ENCODE measurements around the gene GPHN. TPM values are rescaled to one million over a fixed set of nuclear protein-coding genes. Genes with fewer than 3 reads are reported as not detected.
A peak's percentile ranks its signal among the peaks of the same experiment; 100 is the strongest.

Gene GPHN
- total RNA-seq, 3 donors from 2014 or later, result 26.2 to 30.7 (median 28.4) TPM

- Mint-ChIP-seq H3K27me3 (ENCODE audit: low read depth) (no peaks in the 10 kb centered on the region), H3K36me3 (ENCODE audit: insufficient read depth) (no peaks in the 10 kb centered on the region), H3K4me1 (ENCODE audit: low read depth) (peaks cover 13% of the 10 kb centered on the region), H3K9me3 (no peaks in the 10 kb centered on the region), H3K4me3 (no peak overlapping the region)
- ATAC-seq (no peak), DNase-seq (no peak)
Observed at GRCh38 chr14:66638689-66639088, 130.7 kb downstream of the GPHN start.

GRCh38 chr14:66641861-66642635 lies 134.1 kb downstream of the GPHN start:
- H3K9me3 Mint-ChIP-seq, result no peaks in the 10 kb centered on the region
- ATAC-seq, result no peak
- H3K27me3 Mint-ChIP-seq (ENCODE audit: low read depth), result no peaks in the 10 kb centered on the region
- no peak for DNase-seq
- H3K36me3 Mint-ChIP-seq (ENCODE audit: insufficient read depth), result no peaks in the 10 kb centered on the region
- H3K4me1 Mint-ChIP-seq (ENCODE audit: low read depth), result peaks cover 7% of the 10 kb centered on the region
- H3K4me3 Mint-ChIP-seq, result no peak overlapping the region

DNA sequence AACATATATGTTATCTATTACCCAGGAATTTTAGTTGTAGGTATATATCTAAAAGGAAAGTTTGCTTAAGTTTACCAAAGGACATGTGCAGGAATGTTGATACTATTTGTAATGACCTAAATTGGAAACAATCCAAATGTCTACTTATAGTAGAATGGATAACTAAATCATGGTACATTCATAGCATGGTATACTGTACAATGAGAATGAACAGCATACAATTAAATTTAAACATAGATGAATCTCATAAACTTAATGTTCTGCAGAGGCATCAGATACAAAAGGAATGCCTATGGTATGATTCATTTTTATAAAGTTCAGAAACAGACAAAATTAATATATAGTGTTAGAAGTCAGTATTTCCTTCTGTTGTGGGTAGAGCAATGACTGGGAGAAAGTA lies 135.4 kb downstream of the GPHN start:
- H3K4me3 Mint-ChIP-seq, result no peak overlapping the region
- H3K9me3 Mint-ChIP-seq, result no peaks in the 10 kb centered on the region
- no peaks in the 10 kb centered on the region for H3K36me3 Mint-ChIP-seq (ENCODE audit: insufficient read depth)
- H3K27me3 Mint-ChIP-seq (ENCODE audit: low read depth), result no peaks in the 10 kb centered on the region
- DNase-seq, result no peak
- peaks cover 7% of the 10 kb centered on the region for H3K4me1 Mint-ChIP-seq (ENCODE audit: low read depth)
- no peak for ATAC-seq

GRCh38 chr14:66645716-66646115 lies 137.8 kb downstream of the GPHN start:
- Mint-ChIP-seq H3K4me1 (ENCODE audit: low read depth) (peaks cover 22% of the 10 kb centered on the region), H3K9me3 (no peaks in the 10 kb centered on the region), H3K36me3 (ENCODE audit: insufficient read depth) (peaks cover under 1% of the 10 kb centered on the region), H3K27me3 (ENCODE audit: low read depth) (no peaks in the 10 kb centered on the region), H3K4me3 (no peak overlapping the region)
- ATAC-seq (no peak), DNase-seq (no peak)

GRCh38 chr14:66649498-66649897 lies 141.6 kb downstream of the GPHN start:
- no peak overlapping the region for H3K4me3 Mint-ChIP-seq
- H3K36me3 Mint-ChIP-seq (ENCODE audit: insufficient read depth), result peaks cover 5% of the 10 kb centered on the region
- H3K27me3 Mint-ChIP-seq (ENCODE audit: low read depth), result no peaks in the 10 kb centered on the region
- peaks cover 3% of the 10 kb centered on the region for H3K9me3 Mint-ChIP-seq
- ATAC-seq, result peak; percentile 46 to 72
- peaks cover 23% of the 10 kb centered on the region for H3K4me1 Mint-ChIP-seq (ENCODE audit: low read depth)
- no peak for DNase-seq

DNA sequence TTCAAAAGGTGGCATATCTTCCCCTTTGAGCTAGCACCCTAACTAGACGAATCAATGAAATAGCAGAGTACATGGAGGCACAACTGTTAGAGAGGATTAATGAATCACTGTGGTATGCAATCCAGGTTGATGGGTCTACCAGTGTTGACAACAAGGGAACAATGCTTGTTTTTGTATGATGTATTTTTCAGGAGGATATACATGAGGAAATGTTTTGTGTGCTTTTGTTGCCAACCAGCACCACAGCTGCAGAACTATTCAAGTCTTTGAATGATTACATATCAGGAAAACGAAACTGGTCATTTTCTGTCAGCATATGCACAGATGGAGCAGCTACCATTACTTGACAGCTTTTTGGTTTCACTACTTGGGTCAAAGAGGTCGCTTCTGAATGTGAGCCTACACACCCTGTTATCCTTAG lies 142.6 kb downstream of the GPHN start:
- no peaks in the 10 kb centered on the region for H3K27me3 Mint-ChIP-seq (ENCODE audit: low read depth)
- peaks cover 23% of the 10 kb centered on the region for H3K4me1 Mint-ChIP-seq (ENCODE audit: low read depth)
- DNase-seq, result no peak

DNA sequence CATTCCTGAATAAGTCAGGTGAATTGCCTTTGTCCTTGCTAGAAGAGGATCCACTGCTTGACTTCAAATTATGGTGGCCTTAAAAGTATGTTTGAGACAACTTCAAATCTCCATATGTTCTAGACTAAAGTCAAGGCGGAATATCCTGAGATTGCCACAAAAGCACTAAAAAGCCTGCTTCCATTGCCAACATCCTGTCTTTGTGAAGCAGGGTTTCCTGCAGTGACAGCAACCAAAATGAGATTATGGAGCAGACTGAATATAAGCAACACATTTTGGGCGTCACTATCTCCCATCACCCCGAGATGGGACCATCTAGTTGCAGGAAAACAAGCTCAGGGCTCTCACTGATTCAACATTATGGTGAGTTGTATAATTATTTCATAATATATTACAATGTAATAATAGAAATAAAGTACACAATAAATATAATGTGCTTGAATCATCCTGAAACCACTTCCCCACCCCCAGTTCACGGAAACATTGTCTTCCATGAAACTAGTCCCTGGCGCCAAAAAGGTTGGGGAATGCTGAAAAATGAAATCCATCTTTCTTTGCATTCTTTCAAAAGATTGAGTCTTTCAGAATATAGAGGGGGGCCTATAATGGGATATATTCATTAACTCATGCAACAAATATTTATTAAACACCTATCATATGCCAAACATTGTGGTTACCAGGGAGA lies 143.7 kb downstream of the GPHN start:
- peaks cover 25% of the 10 kb centered on the region for H3K4me1 Mint-ChIP-seq (ENCODE audit: low read depth)
- H3K27me3 Mint-ChIP-seq (ENCODE audit: low read depth), result no peaks in the 10 kb centered on the region
- H3K9me3 Mint-ChIP-seq, result peaks cover 14% of the 10 kb centered on the region
- no peak for DNase-seq
- ATAC-seq, result no peak
- H3K36me3 Mint-ChIP-seq (ENCODE audit: insufficient read depth), result peaks cover 13% of the 10 kb centered on the region
- no peak overlapping the region for H3K4me3 Mint-ChIP-seq

More for the DNA sequence above, 142.6 kb downstream of the GPHN start:
- H3K4me3 Mint-ChIP-seq, result no peak overlapping the region
- H3K9me3 Mint-ChIP-seq, result peaks cover 4% of the 10 kb centered on the region
- ATAC-seq, result peak in 1 of 2 donors; percentile 40
- peaks cover 5% of the 10 kb centered on the region for H3K36me3 Mint-ChIP-seq (ENCODE audit: insufficient read depth)

- Mint-ChIP-seq H3K36me3 (ENCODE audit: insufficient read depth) (peaks cover 15% of the 10 kb centered on the region), H3K4me1 (ENCODE audit: low read depth) (peaks cover 25% of the 10 kb centered on the region), H3K4me3 (no peak overlapping the region), H3K27me3 (ENCODE audit: low read depth) (no peaks in the 10 kb centered on the region), H3K9me3 (peaks cover 17% of the 10 kb centered on the region)
- no peak for DNase-seq
- ATAC-seq, result no peak
Observed at GRCh38 chr14:66652525-66653106, 144.7 kb downstream of the GPHN start.

- peaks cover 3% of the 10 kb centered on the region for H3K4me1 Mint-ChIP-seq (ENCODE audit: low read depth)
- DNase-seq (no peak), ATAC-seq (no peak)
- H3K36me3 Mint-ChIP-seq (ENCODE audit: insufficient read depth), result peaks cover 14% of the 10 kb centered on the region
- H3K9me3 Mint-ChIP-seq, result peaks cover 36% of the 10 kb centered on the region
- no peak overlapping the region for H3K4me3 Mint-ChIP-seq
- H3K27me3 Mint-ChIP-seq (ENCODE audit: low read depth), result no peaks in the 10 kb centered on the region
Observed at GRCh38 chr14:66657780-66658179, 149.8 kb downstream of the GPHN start.

DNA sequence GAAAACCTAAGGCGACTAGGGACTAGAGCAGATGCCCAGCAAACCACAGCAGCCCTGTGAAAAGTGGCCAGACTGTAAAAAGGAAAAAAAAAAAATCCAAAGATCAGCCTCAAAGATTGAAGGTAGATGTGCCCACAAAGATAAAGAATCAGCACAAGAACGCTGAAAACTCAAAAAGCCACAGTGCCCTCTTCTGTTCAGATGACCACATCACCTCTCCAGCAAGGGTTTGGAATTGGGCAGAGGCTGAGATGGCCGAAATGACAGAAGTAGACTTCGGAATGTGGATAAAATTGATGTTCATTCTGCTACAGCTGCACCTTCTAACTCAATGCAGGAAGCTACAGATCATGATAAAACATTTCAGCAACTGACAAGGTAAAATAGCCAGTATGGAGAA lies 154.4 kb downstream of the GPHN start:
- Mint-ChIP-seq H3K9me3 (peaks cover 45% of the 10 kb centered on the region), H3K27me3 (ENCODE audit: low read depth) (no peaks in the 10 kb centered on the region), H3K4me1 (ENCODE audit: low read depth) (no peaks in the 10 kb centered on the region), H3K36me3 (ENCODE audit: insufficient read depth) (peaks cover 5% of the 10 kb centered on the region), H3K4me3 (no peak overlapping the region)
- ATAC-seq (no peak), DNase-seq (no peak)

DNA sequence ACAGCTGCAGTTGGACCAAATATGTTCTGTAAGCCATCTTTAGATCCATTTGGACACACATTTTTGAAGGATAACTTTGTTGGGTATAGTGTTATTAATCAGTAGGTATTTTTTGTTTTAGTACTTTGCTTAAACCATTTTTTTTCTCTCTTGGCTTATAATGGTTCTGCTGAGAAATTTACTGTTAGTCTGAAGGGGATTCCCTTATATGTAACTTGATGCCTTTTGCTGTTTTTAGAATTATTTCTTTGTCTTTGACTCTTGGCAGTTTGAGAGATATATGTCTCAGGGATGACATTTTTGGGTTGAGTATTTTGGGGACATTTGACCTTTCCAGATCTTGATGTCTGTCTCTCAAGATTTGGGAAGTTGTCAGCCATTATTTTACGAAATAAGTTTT lies 169.8 kb downstream of the GPHN start:
- peaks cover 17% of the 10 kb centered on the region for H3K36me3 Mint-ChIP-seq (ENCODE audit: insufficient read depth)
- DNase-seq, result no peak
- H3K4me1 Mint-ChIP-seq (ENCODE audit: low read depth), result no peaks in the 10 kb centered on the region
- H3K4me3 Mint-ChIP-seq, result no peak overlapping the region
- H3K9me3 Mint-ChIP-seq, result peaks cover 54% of the 10 kb centered on the region
- H3K27me3 Mint-ChIP-seq (ENCODE audit: low read depth), result no peaks in the 10 kb centered on the region
- ATAC-seq, result no peak

GRCh38 chr14:66680216-66680615 lies 172.3 kb downstream of the GPHN start:
- Mint-ChIP-seq H3K4me3 (no peak overlapping the region), H3K36me3 (ENCODE audit: insufficient read depth) (peaks cover 22% of the 10 kb centered on the region), H3K9me3 (peaks cover 49% of the 10 kb centered on the region), H3K27me3 (ENCODE audit: low read depth) (no peaks in the 10 kb centered on the region), H3K4me1 (ENCODE audit: low read depth) (no peaks in the 10 kb centered on the region)
- ATAC-seq, result no peak
- DNase-seq, result no peak

GRCh38 chr14:66696326-66696725 lies 188.4 kb downstream of the GPHN start:
- H3K9me3 Mint-ChIP-seq, result no peaks in the 10 kb centered on the region
- DNase-seq (no peak), ATAC-seq (no peak)
- H3K36me3 Mint-ChIP-seq (ENCODE audit: insufficient read depth), result peaks cover 6% of the 10 kb centered on the region
- no peaks in the 10 kb centered on the region for H3K4me1 Mint-ChIP-seq (ENCODE audit: low read depth)
- H3K4me3 Mint-ChIP-seq, result no peak overlapping the region
- H3K27me3 Mint-ChIP-seq (ENCODE audit: low read depth), result no peaks in the 10 kb centered on the region

GRCh38 chr14:66698503-66698902 lies 190.6 kb downstream of the GPHN start:
- peaks cover 6% of the 10 kb centered on the region for H3K36me3 Mint-ChIP-seq (ENCODE audit: insufficient read depth)
- no peak overlapping the region for H3K4me3 Mint-ChIP-seq
- ATAC-seq, result peak in 1 of 2 donors; percentile 53
- no peaks in the 10 kb centered on the region for H3K27me3 Mint-ChIP-seq (ENCODE audit: low read depth)
- peaks cover 10% of the 10 kb centered on the region for H3K9me3 Mint-ChIP-seq
- no peaks in the 10 kb centered on the region for H3K4me1 Mint-ChIP-seq (ENCODE audit: low read depth)
- DNase-seq, result no peak

DNA sequence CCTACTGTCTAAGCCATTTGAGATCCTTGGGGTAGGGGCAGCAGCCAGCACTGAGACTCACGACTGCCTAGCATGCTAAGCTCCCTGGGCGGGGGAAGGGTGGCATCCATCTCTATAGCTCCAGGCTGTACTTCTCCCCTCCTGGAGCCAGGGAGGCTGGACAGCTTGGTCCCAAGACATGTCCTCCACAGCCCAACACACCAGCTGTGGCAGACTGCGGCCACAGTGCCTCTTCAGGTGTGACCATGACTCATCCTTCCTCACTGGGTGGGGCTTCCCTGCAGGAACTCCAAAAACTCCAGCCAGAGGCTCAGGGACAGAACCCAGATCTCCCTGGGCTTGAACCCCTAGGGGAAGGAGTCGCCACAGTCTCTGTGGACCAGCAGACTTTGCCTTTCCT lies 193.9 kb downstream of the GPHN start:
- Mint-ChIP-seq H3K36me3 (ENCODE audit: insufficient read depth) (no peaks in the 10 kb centered on the region), H3K4me1 (ENCODE audit: low read depth) (no peaks in the 10 kb centered on the region), H3K27me3 (ENCODE audit: low read depth) (no peaks in the 10 kb centered on the region), H3K9me3 (peaks cover 39% of the 10 kb centered on the region), H3K4me3 (no peak overlapping the region)
- DNase-seq (no peak), ATAC-seq (no peak)

Data from activated T-cell treated with anti-CD3 and anti-CD28 coated beads, Interleukin-2, amount 50 U/mL, for 4 hours (primary cell).